ENCODE measurements around the gene SAV1.

The SAV1 gene

DNA sequence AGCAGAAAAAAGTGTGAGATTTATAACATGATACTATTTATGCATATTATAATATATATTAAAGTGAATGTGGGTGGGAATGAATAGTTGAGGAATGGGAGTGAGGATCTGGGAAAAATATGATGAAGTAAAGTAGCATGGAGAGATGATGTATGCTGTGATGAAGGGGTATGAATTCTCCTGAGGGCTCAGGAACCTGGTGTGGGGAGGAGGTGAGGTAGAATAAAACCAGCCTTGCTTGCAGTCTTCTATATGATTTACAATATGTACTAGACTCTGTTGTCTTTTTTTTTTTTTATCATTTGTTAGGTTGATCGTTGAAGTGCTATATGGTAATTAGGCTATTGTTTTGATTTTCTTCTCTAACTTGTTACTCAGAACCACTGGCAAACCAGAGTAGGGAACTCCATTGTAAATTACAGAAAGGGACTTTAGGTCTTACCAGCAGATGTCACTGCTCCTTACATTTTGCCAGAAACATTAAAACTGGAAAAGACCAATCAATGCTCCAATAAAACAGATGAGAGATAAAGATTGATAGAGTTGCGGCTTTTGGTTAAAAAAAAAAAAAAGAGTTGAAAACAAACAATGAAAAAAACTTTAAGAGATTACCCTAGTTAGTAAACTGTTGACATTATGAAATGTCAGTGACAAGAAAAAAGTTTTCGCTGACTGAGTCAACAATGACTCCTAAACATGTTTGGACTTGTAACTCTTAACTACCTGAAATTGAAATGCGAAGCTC, 68.2 kb downstream of the SAV1 start:
- no peaks in the 10 kb centered on the region for H3K79me2 ChIP-seq (ENCODE audit: insufficient read depth, low read length)
- H4K20me1 ChIP-seq (ENCODE audit: insufficient read depth, low read length), result no peaks in the 10 kb centered on the region
- no peaks in the 10 kb centered on the region for H3K4me1 ChIP-seq (ENCODE audit: insufficient read depth, low read length)
- H3K27ac ChIP-seq (ENCODE audit: low read length), result no peak overlapping the region
- H3K9me3 ChIP-seq (ENCODE audit: insufficient read depth, low read length, severe bottlenecking), result no peaks in the 10 kb centered on the region
- H3K4me2 ChIP-seq (ENCODE audit: insufficient read depth, low read length), result no peak overlapping the region
- no peak for TF ChIP-seq EZH2 (IDR thresholded peaks at IDR 0.05; ENCODE audit: borderline replicate concordance, low read depth, low read length, severe bottlenecking)
- TF ChIP-seq, protein P1, sequence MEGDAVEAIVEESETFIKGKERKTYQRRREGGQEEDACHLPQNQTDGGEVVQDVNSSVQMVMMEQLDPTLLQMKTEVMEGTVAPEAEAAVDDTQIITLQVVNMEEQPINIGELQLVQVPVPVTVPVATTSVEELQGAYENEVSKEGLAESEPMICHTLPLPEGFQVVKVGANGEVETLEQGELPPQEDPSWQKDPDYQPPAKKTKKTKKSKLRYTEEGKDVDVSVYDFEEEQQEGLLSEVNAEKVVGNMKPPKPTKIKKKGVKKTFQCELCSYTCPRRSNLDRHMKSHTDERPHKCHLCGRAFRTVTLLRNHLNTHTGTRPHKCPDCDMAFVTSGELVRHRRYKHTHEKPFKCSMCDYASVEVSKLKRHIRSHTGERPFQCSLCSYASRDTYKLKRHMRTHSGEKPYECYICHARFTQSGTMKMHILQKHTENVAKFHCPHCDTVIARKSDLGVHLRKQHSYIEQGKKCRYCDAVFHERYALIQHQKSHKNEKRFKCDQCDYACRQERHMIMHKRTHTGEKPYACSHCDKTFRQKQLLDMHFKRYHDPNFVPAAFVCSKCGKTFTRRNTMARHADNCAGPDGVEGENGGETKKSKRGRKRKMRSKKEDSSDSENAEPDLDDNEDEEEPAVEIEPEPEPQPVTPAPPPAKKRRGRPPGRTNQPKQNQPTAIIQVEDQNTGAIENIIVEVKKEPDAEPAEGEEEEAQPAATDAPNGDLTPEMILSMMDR (IDR thresholded peaks at IDR 0.05; ENCODE audit: borderline replicate concordance, extremely low read depth, low read length, poor library complexity, severe bottlenecking), result peak; percentile 60
- H3K9ac ChIP-seq (ENCODE audit: low read depth, low read length), result no peak overlapping the region
- no peak overlapping the region for H2AFZ ChIP-seq (ENCODE audit: low read depth, low read length)
- ATAC-seq (ENCODE audit: insufficient read depth, low read depth), result peak; percentile 29; the same call in 1 of the 3 replicates
- no peaks in the 10 kb centered on the region for H3K36me3 ChIP-seq (ENCODE audit: insufficient read depth, low read length)
- H3K4me3 ChIP-seq (ENCODE audit: low read depth in 1 of 2, low read length in 2 of 2), result no peak overlapping the region
- no peak for DNase-seq
- no peaks in the 10 kb centered on the region for H3K27me3 ChIP-seq (ENCODE audit: insufficient read depth, low read length, poor library complexity)

DNA sequence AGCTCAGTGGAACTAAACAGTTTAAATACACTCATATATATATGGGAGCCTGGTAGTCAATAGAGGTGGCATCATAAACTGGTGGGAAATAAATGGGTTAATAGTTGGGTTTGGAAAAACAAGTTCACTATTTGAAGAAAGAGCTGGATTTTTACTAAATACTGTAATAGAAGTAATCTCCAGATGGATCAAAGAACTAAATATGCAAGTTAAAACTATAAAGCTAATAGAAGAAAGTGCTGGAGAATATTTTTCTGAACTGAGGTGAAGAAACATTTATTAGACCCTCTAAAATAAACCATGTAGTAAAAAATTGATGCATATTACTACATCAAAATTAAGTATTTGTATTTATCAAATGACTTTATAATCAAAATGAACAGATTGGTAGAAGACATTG, 69.3 kb downstream of the SAV1 start:
- Histone ChIP-seq H3K4me1 (ENCODE audit: insufficient read depth, low read length) (no peaks in the 10 kb centered on the region), H3K27me3 (ENCODE audit: insufficient read depth, low read length, poor library complexity) (no peaks in the 10 kb centered on the region), H2AFZ (ENCODE audit: low read depth, low read length) (no peak overlapping the region), H3K4me2 (ENCODE audit: insufficient read depth, low read length) (no peak overlapping the region), H3K4me3 (ENCODE audit: low read depth in 1 of 2, low read length in 2 of 2) (no peak overlapping the region), H3K9ac (ENCODE audit: low read depth, low read length) (no peak overlapping the region), H3K36me3 (ENCODE audit: insufficient read depth, low read length) (no peaks in the 10 kb centered on the region; the same call in 1 of the 2 replicates), H4K20me1 (ENCODE audit: insufficient read depth, low read length) (no peaks in the 10 kb centered on the region), H3K9me3 (ENCODE audit: insufficient read depth, low read length, severe bottlenecking) (no peaks in the 10 kb centered on the region), H3K79me2 (ENCODE audit: insufficient read depth, low read length) (no peaks in the 10 kb centered on the region), H3K27ac (ENCODE audit: low read length) (no peak overlapping the region)
- ATAC-seq (ENCODE audit: insufficient read depth, low read depth) (no peak), DNase-seq (no peak)
- TF ChIP-seq, protein P1 (IDR thresholded peaks at IDR 0.05; ENCODE audit: borderline replicate concordance, extremely low read depth, low read length, poor library complexity, severe bottlenecking), result no peak
- TF ChIP-seq EZH2 (IDR thresholded peaks at IDR 0.05; ENCODE audit: borderline replicate concordance, low read depth, low read length, severe bottlenecking), result no peak

DNA sequence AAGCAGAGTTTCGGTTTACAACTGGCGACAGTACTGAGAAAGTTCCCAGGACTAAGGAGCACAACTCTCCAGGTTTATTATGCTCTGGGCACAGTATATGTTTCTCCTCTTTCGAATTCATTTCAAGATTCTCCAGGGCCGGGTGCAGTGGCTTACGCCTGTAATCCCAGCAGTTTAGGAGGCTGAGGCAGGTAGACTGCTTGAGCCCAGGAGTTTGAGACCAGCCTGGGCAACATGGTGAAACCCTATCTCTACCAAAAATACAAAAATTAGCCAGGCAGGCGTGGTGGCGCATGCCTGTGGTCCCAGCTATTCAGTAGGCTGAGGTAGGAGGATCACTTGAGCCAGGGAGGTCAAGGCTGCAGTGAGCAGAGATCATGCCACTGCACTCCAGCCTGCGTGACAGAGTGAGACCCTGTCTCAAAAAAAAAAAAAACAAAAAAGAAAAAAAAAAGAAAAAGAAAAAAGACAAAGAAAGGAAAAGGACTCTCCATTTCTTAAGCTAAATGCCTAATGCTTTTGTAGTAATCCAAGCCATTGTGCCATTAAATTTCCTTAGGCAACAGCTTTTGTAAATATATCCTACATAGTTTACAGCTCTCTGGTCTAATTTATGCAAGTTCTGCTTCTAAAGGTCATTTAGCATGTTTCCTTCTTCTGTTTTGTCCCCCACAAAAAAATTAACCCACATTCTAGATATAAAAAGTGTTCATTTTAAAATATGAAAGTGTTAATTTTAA, 73.4 kb downstream of the SAV1 start:
- no peak for ATAC-seq (ENCODE audit: insufficient read depth, low read depth)
- H3K4me2 ChIP-seq (ENCODE audit: insufficient read depth, low read length), result no peak overlapping the region

More for the DNA sequence above, 73.4 kb downstream of the SAV1 start:
- DNase-seq, result no peak
- Histone ChIP-seq H3K9me3 (ENCODE audit: insufficient read depth, low read length, severe bottlenecking) (no peaks in the 10 kb centered on the region), H3K27ac (ENCODE audit: low read length) (no peak overlapping the region), H3K36me3 (ENCODE audit: insufficient read depth, low read length) (no peaks in the 10 kb centered on the region; the same call in 1 of the 2 replicates), H2AFZ (ENCODE audit: low read depth, low read length) (no peak overlapping the region), H3K79me2 (ENCODE audit: insufficient read depth, low read length) (no peaks in the 10 kb centered on the region), H3K27me3 (ENCODE audit: insufficient read depth, low read length, poor library complexity) (no peaks in the 10 kb centered on the region), H3K4me3 (ENCODE audit: low read depth in 1 of 2, low read length in 2 of 2) (no peak overlapping the region), H4K20me1 (ENCODE audit: insufficient read depth, low read length) (no peaks in the 10 kb centered on the region), H3K9ac (ENCODE audit: low read depth, low read length) (no peak overlapping the region), H3K4me1 (ENCODE audit: insufficient read depth, low read length) (no peaks in the 10 kb centered on the region)
- TF ChIP-seq, protein P1 (IDR thresholded peaks at IDR 0.05; ENCODE audit: borderline replicate concordance, extremely low read depth, low read length, poor library complexity, severe bottlenecking), result no peak
- no peak for TF ChIP-seq EZH2 (IDR thresholded peaks at IDR 0.05; ENCODE audit: borderline replicate concordance, low read depth, low read length, severe bottlenecking)

Data from DND-41 (cell line).